PFSK-1 (cell line): ENCODE measurements around the gene CNOT10.

Experiments
- FOXP2 ChIP-seq: optimal IDR thresholded peaks from 2 replicates; pipeline ENCODE3; 2011; ENCODE audit warnings: borderline replicate concordance, control low read depth, inconsistent platforms; ENCODE audit not compliant: insufficient read depth; ENCODE audit errors: extremely low read length, extremely low read depth
- POLR2AphosphoS5 ChIP-seq: IDR thresholded peaks from 2 replicates; pipeline ENCODE4 v1.6.1; 2012; ENCODE audit warnings: low read depth, mild to moderate bottlenecking, control low read depth, low read length, moderate library complexity
- REST ChIP-seq, 2 experiments: IDR thresholded peaks; 2 replicates each; pipeline versions ENCODE4 v1.6.1 to v1.8.0; 2011 to 2012; ENCODE audit warnings: low read depth in 2 of 2, low read length in 2 of 2, control low read depth in 1 of 2, inconsistent platforms in 1 of 2, mild to moderate bottlenecking in 1 of 2, moderate library complexity in 1 of 2; ENCODE audit not compliant: insufficient read depth in 1 of 2
- SIN3A ChIP-seq: IDR thresholded peaks from 2 replicates; pipeline ENCODE4 v1.6.1; 2012; ENCODE audit warnings: mild to moderate bottlenecking, low read length, moderate library complexity, borderline replicate concordance; ENCODE audit not compliant: insufficient read depth
- TAF1 ChIP-seq: IDR thresholded peaks from 2 replicates; pipeline ENCODE4 v1.6.1; 2012; ENCODE audit warnings: low read length, control low read depth, borderline replicate concordance; ENCODE audit not compliant: insufficient read depth

CNOT10 gene

GRCh38 chr3:32707026-32707370 is 22.0 kb downstream of the CNOT10 start:
- TF ChIP-seq SIN3A = no peak
- TF ChIP-seq TAF1 = no peak
- no peak for TF ChIP-seq POLR2AphosphoS5
- TF ChIP-seq FOXP2 = no peak
- TF ChIP-seq REST (IDR thresholded peaks at IDR 0.05; ENCODE audit: insufficient read depth in 1 of 2, low read depth in 2 of 2, low read length in 2 of 2) = no peak

- TF ChIP-seq FOXP2 (no peak), SIN3A (no peak), POLR2AphosphoS5 (no peak), REST (IDR thresholded peaks at IDR 0.05; ENCODE audit: insufficient read depth in 1 of 2, low read depth in 2 of 2, low read length in 2 of 2) (no peak), TAF1 (no peak)
Measured at GRCh38 chr3:32708672-32709283, 23.8 kb downstream of the CNOT10 start.

GRCh38 chr3:32709346-32709745 is 24.4 kb downstream of the CNOT10 start:
- TF ChIP-seq TAF1 = no peak
- no peak for TF ChIP-seq FOXP2
- no peak for TF ChIP-seq SIN3A
- TF ChIP-seq POLR2AphosphoS5 = no peak
- no peak for TF ChIP-seq REST (IDR thresholded peaks at IDR 0.05; ENCODE audit: insufficient read depth in 1 of 2, low read depth in 2 of 2, low read length in 2 of 2)

- TF ChIP-seq TAF1 = no peak
- TF ChIP-seq POLR2AphosphoS5 = no peak
- TF ChIP-seq FOXP2 = no peak
- no peak for TF ChIP-seq REST (IDR thresholded peaks at IDR 0.05; ENCODE audit: insufficient read depth in 1 of 2, low read depth in 2 of 2, low read length in 2 of 2)
- no peak for TF ChIP-seq SIN3A
Measured at GRCh38 chr3:32712506-32713055, 27.6 kb downstream of the CNOT10 start.
